GM19043 (cell line): ENCODE results near the gene CMTM4.
"Not testable (repeated sequence)": the region's sequence is repeated elsewhere in the genome, so short reads cannot be mapped to it uniquely, and the experiment has no call there.

Experiments used
- ATAC-seq: cut with Tn5 transposase; IDR thresholded peaks from one replicate; pipeline ENCODE4 v1.9.1; 2021; ENCODE audit warnings: low read depth; ENCODE audit not compliant: unreplicated experiment

The CMTM4 gene

DNA sequence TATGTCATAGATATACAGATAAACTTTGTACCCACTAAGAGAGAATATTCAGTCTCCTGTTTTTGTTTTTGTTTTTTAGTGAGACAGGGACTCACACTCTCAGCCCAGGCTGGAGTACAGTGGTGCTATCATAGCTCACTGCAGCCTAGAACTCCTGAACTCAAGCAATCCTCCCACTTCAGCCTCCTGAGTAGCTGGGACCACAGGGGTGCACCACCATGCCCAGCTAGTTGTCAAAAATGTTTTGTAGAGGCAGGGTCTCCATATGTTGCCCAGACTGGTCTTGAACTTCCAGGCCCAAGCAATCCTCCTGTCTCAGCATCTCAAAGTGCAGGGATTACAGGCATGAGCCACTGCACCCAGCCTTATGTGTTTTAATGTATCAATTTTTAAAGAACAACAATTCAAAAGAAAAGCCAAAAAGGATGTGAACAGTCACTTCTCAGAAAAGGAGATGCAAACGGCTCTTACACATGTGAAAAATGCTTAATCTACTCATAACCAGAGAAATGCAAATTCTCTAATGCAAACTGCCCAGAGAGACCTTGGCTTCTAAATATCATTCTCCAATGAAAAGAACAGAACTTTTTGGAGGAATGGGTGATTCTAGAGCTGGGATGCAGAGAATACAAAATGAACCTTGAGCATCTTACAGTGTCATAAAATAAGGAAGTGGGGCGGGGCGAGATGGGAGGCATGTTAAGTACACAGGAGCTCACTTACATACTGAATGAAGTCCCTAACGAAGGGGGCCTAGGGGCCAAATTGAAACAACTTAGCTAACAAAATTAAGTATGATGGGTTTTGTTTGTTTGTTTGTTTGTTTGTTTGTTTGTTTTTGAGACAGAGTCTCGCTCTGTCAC is 99.3 kb downstream of the CMTM4 start:
- no peak for ATAC-seq

DNA sequence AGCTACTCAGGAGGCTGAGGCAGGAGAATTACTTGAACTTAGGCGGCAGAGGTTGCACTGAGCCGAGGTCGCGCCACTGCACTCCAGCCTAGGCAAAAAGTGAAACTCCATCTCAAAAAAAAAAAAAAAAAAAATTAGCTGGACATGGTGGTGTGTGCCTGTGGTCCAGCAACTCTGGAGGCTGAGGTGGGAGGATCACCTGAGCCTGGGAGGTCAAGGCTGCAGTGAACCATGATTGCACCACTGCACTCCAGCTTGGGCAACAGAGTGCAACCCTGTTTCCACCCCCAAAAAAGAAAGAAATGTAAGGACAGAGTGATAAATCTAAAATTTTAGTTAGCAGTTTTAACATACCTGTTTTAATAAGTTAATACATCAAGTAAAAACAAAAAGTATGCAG is 100.0 kb downstream of the CMTM4 start:
- not testable (repeated sequence) for ATAC-seq

DNA sequence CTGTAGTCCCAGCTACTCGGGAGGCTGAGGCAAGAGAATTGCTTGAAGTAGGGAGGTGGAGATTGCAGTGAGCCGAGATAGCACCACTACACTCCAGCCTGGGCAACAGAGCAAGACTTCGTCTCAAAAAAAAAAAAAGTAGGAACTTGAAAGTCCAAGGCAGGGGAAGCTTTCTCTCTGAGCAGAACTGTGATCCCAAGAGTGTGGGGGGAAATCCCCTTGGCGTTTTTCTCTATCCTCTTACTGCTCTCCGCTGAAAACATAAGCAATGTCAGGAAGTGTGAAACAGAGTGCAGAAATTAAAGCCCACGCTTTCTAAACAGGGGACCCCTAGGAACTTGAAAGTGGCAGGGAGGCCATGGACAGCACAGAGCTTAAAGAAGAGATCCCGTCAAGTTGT is 101.8 kb downstream of the CMTM4 start:
- no peak for ATAC-seq

DNA sequence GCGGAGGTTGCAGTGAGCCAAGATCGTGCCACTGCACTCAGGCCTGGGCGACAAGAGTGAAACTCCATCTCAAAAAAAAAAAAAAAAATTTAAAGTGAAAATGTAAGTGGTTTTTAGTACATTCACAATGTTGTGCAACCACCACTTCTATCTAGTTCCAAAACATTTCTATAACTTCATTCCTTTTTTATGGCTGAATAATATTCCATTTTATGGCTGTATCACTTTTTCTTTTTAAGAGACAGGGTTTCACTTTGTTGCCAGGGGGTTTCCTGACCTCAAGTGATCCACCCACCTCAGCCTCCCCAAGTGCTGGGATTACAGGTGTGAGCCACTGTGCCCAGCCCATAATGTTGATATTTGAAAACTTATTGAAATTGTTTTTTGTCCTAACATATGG is 103.7 kb downstream of the CMTM4 start:
- no peak for ATAC-seq

DNA sequence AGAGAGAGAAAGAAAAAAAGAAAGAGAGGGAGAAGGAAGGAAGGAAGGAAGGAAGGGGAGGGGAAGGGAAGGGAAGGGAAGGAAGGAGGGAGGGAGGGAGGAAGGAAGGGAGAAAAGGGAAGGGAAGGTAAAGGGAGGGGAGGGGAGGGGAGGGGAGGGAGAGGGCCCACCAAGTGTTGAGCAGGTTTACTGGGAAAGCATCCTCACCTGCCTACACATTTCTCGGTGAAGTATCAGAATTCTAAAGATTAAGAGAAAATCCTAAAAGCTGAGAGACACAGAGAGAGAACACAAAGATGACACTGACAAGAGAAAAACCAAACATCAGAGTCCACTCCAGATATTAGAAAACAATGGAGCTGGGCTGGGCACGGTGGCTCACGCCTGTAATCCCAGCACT is 104.3 kb downstream of the CMTM4 start:
- ATAC-seq: no peak

DNA sequence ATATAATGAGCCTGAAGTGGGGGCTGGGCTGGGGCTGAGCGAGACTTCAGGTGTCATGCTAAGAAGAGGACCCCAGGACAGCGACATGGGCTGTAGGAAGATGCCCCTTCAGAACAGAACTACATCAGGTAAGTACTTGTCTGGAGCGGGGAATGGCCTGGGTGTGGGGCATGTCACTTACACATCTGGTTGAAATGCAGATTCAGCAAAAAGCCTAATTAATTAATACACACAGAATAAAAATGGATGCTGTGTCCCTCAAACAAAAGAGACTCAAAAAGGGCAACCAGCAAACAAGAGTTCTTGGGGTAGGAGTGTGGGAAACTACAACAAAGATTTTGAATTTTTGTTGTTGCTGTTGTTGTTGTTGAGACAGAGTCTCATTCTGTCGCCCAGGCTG is 105.5 kb downstream of the CMTM4 start:
- ATAC-seq: no peak

DNA sequence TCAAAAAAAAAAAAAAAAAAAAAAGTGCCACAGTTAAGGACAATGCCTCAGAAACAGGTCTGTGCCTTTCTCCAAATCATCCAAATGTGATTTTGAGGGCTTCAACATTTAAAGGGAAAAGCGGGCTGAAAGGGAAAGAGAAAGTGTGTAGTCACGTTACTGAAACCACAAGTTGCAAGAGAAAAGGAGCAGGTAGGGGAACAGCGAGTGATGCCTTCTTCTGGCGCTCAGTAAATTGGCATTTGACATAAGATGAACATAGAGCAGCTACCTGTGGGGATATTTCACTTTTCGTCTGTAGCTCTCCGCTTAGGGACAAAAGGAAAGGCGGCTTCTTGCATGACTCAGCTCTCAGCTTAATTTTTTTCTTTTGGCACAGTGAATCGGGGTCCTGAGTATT is 106.2 kb downstream of the CMTM4 start:
- no peak for ATAC-seq

DNA sequence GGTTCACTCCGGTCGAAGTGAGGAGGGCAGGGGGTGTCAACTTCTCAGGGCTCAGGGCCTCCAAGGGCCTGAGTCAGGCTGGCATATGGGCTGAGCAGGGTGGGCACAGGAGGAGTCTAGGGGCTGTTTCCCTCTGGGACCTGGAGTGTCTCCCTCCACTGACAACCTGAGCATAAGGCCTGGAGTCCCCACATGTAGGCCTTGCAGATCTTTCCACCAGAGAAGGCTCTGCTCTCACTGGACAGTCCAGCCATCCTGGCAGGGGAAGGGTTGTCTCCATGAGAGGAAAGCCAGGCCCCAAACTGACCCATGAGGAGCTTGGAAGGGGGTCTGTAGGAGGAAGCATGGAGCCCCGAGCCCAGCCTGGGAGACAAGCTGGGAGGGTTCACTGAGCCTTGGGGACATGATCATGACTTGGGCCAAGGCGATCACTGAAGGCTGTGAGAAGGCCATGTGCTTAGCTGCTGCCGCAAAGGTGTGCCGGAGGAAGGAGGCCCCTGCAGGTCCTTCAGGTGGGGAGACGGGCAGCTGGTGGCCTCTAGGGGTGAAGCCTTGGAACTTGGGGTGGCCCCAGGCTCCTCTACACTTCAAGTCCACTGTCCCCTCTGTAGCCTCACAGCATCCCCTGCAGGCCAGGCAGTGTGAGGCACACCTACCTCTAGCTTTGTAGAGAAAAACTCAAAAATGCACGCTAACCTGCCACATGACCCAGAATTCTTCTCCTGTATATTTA is 107.4 kb downstream of the CMTM4 start:
- no peak for ATAC-seq

DNA sequence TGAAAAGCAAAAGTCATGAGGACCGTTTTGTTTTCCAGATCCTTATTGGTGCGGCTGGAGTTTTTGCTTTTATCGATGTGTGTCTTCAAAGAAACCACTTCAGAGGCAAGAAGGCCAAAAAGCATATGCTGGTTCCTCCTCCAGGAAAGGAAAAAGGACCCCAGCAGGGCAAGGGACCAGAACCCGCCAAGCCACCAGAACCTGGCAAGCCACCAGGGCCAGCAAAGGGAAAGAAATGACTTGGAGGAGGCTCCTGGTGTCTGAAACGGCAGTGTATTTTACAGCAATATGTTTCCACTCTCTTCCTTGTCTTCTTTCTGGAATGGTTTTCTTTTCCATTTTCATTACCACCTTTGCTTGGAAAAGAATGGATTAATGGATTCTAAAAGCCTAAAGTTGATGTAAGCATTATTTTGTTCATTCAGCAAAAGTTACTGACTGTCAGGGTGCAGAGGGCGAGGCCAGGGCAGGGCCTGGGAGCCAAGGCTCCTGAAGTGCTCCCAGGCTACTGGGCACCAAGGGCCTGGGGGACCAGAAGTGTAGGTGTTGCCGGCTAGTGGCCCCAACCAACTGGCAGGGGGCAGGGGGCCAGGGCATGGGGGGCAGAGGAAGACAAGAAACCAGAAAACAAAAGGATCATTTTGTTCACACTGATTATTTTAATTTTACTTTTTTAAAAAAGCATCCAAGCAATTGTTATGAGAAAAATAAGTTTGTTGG is 108.5 kb downstream of the CMTM4 start:
- no peak for ATAC-seq

DNA sequence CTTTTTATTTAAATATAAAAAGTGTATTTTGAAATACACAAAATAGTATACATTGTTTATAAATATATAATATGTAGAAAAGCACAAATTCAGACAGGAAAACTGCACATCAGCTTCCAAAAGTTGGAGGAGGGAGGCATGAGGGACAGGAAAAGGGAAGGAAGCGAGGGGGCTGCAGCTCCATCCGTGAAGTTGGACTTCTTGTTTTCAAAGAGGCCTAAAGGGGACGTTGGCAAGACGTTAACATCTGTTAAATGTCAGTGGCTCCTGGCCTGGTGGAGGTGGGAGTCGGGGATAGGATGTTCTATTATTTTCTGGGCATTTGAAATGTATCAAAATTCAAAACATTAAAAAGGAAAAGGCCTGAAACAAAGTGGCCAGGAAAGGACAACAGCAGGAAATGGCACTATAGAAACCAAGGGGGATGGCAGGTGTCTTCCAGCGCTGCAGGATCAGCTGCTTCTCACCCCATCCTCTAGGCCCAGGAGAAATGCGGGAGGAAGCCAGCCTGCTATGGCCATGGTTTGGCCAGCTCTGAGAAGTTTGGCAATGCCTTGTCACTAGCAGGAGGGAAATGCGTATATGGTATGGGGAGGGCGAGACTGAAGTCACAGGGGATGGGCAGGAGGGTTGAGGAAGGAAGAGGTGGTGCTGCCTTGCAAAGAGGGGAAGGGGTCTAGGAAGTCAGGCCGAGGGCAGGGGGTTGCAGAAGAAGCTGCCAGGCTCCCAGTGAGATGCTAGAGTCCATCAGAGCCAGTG is 110.9 kb downstream of the CMTM4 start:
- ATAC-seq: no peak

DNA sequence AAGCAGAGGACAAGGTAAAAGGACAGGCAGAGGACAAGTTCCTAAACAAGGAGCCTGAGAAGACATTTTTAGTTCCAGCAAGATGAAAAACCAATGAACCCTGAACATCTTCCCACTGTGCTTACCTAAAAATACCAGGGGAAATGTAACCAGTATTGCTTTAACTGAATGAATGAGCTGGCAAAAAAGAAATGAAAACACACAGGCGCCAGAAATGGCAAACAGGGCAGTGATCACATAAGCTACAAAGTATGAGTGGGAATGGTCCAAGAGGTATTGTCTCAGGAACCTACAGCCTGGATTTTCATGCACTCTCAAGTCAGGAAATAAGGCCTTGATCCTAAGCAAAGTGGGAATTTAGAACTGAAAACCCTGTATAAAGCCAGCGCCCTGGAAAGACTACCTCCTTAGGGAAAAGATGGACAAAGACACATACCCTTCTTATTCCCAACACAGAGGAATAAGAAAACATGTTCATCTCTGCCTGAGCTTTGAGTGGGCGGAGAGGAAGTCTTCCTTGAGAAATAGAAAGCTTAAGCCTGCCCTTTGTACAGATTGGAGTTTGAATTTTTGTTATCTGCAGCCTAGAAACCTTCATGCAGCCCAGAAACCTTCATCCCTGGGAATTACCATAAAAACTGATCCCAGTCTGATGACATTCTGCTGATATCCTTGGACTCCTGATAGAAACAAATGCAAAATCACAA is 115.1 kb downstream of the CMTM4 start:
- ATAC-seq: no peak

DNA sequence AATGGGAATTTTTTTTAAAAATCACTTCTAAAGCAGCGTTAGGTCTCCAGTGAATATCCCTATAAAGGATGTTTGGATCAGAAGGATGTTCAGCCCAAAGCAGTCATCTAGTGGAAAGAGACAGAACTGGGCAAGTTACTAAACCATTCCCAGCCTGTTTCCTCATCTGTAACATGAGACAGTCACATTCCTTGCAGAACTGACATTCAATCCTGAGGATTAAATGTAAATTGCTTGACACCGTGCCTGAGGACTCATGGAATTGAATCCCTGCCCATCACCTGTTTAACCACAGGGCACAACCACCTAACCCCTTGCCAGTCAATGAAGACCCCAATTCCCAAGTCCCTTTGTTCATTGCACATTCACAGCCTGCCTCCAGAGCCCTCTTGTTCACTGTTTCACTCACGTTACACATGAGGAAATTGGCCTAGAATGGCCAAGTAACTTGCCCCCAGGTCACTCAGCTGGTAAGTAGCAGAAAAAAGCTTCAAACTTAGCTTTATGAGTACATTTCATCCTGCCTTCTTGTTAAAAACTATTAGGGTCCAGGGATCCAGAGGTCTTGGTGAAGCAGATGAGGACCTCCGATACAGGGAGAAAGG is 115.8 kb downstream of the CMTM4 start:
- ATAC-seq: no peak

DNA sequence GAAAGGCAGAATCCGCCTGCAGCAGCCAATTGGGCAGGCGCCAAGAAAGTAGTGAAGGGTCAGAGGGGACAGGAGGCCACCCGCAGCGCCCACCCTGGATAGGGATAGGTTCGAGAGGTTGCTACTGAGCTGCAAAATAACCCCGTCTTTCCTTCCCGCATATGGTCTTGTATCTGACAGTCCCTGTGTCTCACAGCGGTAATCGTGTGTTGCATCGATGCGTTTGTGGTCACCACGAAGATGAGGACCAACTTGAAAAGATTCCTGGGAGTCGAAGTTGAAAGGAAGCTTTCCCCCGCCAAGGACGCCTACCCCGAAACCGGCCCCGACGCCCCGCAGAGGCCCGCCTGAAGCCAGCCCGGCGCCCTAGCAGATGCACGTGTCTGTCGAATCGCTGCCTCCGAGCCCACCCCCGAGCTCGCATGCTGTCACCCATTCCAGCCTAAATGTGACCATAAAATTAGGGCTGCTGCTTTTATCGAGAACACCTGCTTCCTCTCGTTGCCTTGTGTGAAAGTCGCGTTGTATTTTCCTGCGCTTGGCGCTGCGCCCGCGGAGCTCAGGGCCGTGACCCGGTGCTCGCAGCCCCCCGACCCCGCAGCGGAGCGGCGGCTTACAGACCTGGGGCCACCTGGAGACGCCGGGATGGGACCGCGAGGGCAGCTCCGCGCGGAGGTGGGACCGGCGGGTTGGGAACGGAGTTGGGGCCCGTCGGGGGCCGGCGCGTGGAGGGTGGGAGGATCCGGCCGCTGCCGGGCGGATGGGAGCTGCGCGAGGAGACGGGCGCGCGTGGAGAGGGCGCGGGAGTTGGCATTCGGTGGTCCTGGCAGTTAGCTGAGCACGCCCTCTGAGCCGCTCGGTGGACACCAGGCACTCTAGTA is 117.7 kb downstream of the CMTM4 start, which contains the start of gene CMTM2:
CMTM2 (plus strand) TSS at position 813 of the 881 bp plus-strand sequence. CDS start 145 bp downstream, outside the sequence.
- no peak for ATAC-seq

DNA sequence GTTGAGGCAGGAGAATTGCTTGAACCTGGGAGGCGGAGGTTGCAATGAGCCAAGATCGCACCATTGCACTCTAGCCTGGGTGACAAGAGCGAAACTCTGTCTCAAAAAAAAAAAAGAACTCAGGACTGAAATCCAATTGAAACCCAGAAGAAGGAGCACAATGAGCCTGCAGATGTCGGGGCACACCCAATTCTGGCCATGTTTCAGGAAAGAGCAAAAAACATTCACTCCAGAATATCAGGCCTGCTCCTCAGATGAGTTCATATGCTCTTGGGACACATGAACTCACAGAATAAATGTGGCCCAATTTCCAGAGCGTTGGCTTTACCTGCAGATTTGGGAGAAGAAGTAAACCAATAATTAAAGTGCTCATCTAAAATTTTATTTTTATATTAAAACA is 120.2 kb downstream of the CMTM4 start:
- ATAC-seq: no peak

DNA sequence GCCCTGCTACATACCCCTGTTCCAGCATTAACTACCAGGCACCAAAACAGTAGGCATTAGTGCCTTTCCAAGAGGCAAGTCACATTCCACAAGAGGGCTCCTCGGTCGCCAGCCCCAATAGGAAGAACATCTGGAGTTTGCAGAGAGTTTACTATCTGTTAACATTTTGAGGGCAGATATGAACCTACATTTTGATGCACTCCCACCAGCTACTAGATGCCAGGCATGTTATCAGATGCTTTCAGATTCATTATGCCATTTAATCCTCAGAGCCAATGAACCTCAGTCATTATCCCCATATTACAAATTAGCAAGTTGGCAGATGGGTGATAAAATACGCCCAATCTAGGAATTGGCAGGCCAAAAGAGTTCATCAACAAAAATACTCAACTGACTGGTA is 121.5 kb downstream of the CMTM4 start:
- ATAC-seq: no peak

DNA sequence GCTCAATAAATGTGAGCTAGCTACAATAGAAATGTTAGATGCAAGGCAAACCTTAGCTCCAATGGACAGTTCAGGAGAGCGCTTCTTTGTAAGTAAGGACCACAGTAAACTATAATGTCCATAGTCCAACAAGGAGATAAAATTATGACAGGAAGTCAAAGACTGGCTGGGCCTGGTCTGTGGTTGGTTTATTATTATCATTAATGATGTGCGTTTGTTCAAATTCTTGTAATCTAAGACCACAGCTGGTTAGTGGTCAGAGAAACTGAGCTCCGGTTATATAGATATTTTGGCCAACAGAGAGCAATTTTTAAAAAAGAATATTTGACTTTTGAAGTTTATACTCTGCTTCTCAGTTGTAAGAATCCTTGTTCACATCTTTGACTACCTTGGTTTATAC is 122.0 kb downstream of the CMTM4 start:
- no peak for ATAC-seq

DNA sequence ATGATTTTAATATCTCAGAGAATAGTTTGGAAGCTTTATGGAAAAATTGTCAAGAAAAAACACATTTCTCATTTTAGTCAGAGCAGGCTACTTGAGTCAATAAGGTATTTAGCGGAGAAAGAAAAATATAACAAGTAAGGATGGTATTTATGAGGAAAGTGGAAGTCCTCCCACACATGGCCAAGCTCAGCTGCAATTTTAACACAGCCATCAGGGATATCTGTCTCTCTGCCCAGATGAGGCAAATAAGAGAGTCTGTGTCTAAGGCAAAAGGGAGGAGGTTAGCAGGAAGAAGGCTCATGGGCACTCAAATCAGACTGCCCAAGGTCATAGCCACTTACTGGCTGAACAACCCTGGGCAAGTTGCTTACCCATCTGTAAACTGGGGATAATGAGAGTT is 122.5 kb downstream of the CMTM4 start:
- ATAC-seq: no peak

DNA sequence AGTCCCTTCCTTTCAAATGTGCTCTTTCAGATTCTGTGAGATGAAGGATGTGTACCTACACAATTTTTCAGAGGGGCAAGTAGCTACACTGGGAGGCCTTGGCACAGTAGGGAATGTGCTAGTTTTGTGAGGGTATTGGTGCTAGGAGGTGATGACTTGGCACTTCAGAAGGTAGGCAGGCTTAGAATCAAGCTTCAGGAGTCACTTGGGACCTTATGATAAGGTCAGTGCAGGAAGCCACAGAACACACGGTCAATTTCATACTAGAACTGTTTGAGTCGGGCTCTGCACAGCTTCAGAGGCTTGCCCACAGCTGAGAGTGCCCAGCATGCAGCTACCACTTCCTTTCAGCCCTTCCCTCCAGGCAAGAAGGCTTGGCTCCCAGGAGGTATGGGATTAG is 124.2 kb downstream of the CMTM4 start:
- ATAC-seq: no peak
